Measurements from ENCODE around the gene PVALB. TPM values are rescaled to one million over a fixed set of nuclear protein-coding genes. Genes with fewer than 3 reads are reported as not detected.

PVALB gene
- total and polyA plus RNA-seq, 10 of the 15 experiments (the other 5 are each of a cell fraction or from before 2014, with no cell fraction given) = not detected

GRCh38 chr22:36863281-36863680 lies 46.4 kb upstream of the PVALB start (continued):
- no peak for TF ChIP-seq ZBTB11 (CRISPR knock-in tag; IDR thresholded peaks at IDR 0.05)
- TF ChIP-seq BHLHE40 (IDR thresholded peaks at IDR 0.05; ENCODE audit: borderline replicate concordance in 1 of 2, low read depth in 2 of 2, low read length in 1 of 2) = peak in 1 of 2 experiments; percentile 38; a peak in 1 of 4 replicates

GRCh38 chr22:36862251-36863242 lies 45.7 kb upstream of the PVALB start:
- peak overlapping the region; percentile 85 for H3K9ac ChIP-seq (ENCODE audit: control insufficient read depth, insufficient read depth, low read length)
- ChIA-PET SMC1A (ENCODE audit: uncharacterized antibody, unreplicated experiment) (interaction anchor here (0.7 to 8.7 kb wide), 11 partner anchors 16 to 357 kb away, joined by 3 to 72 read pairs (median 4); partner anchors contain the start of gene CSF2RB), POLR2A (interaction anchor here (1.0 to 6.2 kb wide), 8 partner anchors 8 to 333 kb away, joined by 3 to 51 read pairs (median 12); partner anchors contain the start of gene EIF3D), RAD21 (ENCODE audit: unreplicated experiment) (interaction anchor here (0.9 to 8.5 kb wide), 9 partner anchors 37 to 380 kb away, joined by 3 to 78 read pairs (median 9); partner anchors contain the start of gene CSF2RB), CTCF (interaction anchor here (1.0 to 12.7 kb wide), 8 partner anchors 11 to 398 kb away, joined by 3 to 310 read pairs (median 8); partner anchors contain the start of genes CSF2RB and IFT27)
- H3K27ac ChIP-seq (ENCODE audit: control insufficient read depth, insufficient read depth) = peak overlapping the region; percentile 98
- FAIRE-seq (peak; percentile 95), DNase-seq (ENCODE audit: low read depth, low spot score) (peak; percentile 73), ATAC-seq (peak; percentile 62)
- peak overlapping the region; percentile 100 for H3K4me2 ChIP-seq (ENCODE audit: control insufficient read depth, insufficient read depth)
- H3K79me2 ChIP-seq (ENCODE audit: control insufficient read depth, insufficient read depth, low read length) = peaks cover 11% of the 10 kb centered on the region
- peak overlapping the region; percentile 77 for H2AFZ ChIP-seq (ENCODE audit: control insufficient read depth, low read depth, low read length)
- peaks cover 59% of the 10 kb centered on the region for H3K4me1 ChIP-seq (ENCODE audit: control insufficient read depth, insufficient read depth, low read length)
- no TSS peak for BruUV-seq (replicated peaks)
- intact Hi-C loops (cut with micrococcal nuclease; ENCODE audit: unreplicated experiment) = loop anchor here (5.0 kb wide), 2 partner anchors 300 to 335 kb away; partner anchors contain the start of gene EIF3D
- H3K36me3 ChIP-seq (ENCODE audit: control insufficient read depth in 2 of 2, insufficient read depth in 2 of 2, low read length in 1 of 2) = peaks cover 3 to 10% of the 10 kb centered on the region in 2 experiments; a peak in 3 of 4 replicates
- no peaks in the 10 kb centered on the region for H4K20me1 ChIP-seq (ENCODE audit: control insufficient read depth, insufficient read depth)
- in situ Hi-C loops (cut with MboI) = no loop called here
- H3K9me3 ChIP-seq (replicated peaks; ENCODE audit: control insufficient read depth, insufficient read depth, low read length) = no peaks in the 10 kb centered on the region
- 2% methylated on average over 26 of the region's 26 CpGs for WGBS (ENCODE audit: insufficient coverage, insufficient replicate concordance, low lambda C conversion rate, missing lambda C conversion rate)
- H3K27me3 ChIP-seq (replicated peaks in 1 of 2; ENCODE audit: control insufficient read depth in 2 of 2, insufficient read depth in 2 of 2, low read length in 1 of 2) = no peaks in the 10 kb centered on the region
- H3K4me3 ChIP-seq = peak overlapping the region; percentile 60
- TF ChIP-seq CUX1 (IDR thresholded peaks at IDR 0.05; ENCODE audit: insufficient replicate concordance, low read depth, low read length) (no peak), ELK1 (IDR thresholded peaks at IDR 0.05; ENCODE audit: low read depth, low read length) (peak; percentile 30; the same call in 1 of the 2 replicates), FOXK2 (IDR thresholded peaks at IDR 0.05) (no peak), IKZF1 (conservative IDR thresholded peaks at IDR 0.05) (peak; percentile 93), BACH1 (IDR thresholded peaks at IDR 0.05; ENCODE audit: borderline replicate concordance) (no peak), FOS (IDR thresholded peaks at IDR 0.05; ENCODE audit: borderline replicate concordance, extremely low read depth, insufficient read length) (no peak)

All from GM12878 (cell line).